HG03558 (cell line): ENCODE results near the gene NHSL1.

Experiments
- ATAC-seq: cut with Tn5 transposase; IDR thresholded peaks from one replicate; pipeline ENCODE4 v1.9.1; 2021; ENCODE audit warnings: moderate number of reproducible peaks; ENCODE audit not compliant: unreplicated experiment; ENCODE audit errors: extremely low read depth

Gene NHSL1

DNA sequence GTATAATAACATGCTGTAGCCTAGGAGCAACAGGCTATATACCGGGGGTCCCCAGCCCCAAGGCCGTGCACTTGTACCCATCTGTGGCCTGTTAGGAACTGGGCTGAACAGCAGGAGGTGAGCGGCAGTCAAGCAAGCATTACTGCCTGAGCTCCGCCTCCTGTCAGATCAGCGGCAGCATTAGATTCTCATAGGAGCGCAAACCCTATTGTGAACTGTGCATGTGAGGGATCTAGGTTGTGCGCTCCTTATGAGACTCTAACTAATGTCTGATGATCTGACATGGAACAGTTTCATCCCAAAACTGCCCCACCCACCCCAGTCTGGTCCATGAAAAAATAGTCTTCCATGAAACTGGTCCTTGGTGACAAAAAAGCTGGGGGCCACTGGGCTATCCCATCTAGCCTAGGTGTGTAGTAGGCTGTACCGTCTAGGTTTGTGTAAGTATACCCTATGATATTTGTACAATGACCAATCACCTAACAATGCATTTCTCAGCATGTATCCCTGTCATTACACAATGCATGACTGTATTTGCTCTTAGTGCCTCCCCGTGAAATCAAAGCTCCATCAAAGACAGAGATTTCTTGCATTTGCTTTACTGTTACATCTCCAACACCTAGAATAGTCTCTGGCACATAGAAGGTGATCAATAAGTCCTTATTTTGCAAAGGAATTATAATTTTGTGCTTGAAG lies 30.8 kb downstream of the NHSL1 start:
- no peak for ATAC-seq

DNA sequence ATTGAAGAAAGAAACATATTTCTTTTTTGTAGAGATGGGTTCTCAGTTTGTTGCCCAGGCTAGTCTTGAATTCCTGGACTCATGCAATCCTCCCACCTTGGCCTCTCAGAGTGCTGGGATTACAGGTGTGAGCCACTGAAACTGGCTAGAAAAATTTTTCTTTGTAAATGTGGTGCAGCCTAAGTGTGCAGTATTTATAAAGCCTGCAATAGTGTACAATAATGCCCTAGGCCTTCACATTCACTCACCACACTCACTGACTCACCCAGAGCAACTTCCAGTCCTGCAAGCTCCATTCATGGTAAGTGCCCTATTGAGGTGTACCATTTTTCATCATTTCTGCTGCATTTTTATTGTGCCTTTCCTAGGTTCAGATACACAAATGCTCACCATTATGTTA lies 31.4 kb downstream of the NHSL1 start:
- no peak for ATAC-seq

DNA sequence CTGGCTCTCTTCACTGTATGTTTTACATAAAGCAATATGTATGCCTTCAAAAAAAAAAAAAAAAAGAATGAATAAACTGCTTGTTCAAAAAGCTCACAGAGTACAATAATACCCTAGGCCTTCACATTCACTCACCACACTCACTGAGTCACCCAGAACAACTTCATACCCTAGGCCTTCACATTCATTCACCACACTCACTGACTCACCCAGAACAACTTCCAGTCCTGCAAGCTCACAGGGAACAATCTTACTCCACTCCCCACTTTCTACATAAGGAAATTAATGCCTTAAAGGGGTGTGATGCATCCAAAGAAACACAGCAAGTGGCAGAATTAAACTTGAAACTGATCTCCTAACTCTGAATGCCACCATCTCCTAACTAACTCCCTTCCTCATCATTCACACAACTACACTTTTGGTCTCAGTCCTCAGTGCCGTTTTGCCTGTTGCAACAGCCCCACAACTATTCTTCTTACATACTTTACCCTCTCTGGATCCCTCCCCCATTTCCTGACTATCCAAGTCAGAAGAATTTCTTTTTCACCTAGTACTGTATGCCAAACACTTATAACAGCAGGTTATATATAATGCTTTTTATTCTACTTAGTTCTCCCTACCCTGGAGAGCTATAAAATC lies 34.2 kb downstream of the NHSL1 start:
- ATAC-seq: no peak

DNA sequence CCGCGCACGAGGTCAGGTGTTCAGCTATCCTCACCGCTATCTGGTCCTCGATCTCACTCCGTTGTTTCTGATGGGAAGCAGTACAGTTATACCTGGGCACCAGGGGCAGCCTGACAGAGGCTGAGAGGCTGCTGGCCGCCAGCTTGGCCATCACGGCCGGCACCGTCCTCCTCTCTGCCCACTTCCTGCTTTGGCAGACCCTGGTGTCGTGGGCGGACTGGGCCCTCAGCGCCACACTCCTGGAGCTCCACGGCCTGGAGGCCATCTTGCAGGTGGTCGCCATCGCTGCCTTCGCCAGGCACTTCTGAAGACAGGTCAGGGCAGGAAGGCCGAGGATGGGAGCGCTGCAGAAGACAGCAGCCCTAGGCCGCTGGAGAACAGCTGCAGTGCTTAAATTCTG lies 35.2 kb downstream of the NHSL1 start:
- no peak for ATAC-seq

DNA sequence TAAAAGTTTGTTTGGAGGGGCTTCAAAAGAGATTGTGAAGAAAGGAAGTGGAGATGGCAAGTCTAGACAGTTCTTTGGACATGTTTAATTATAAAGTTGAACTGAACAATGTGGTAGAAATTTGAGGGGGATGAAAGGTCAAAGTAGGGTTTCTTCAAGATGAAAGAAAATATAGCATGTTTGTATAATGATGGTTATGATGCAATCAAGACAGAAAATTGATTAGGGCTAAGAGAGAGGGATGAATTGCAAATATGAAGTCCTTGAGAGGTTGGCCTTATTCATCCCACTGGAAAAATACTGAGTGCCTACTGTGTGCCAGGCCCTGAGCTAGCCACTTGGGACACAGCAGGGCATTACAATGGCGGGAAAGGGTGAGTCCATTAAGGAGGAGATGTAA lies 37.6 kb downstream of the NHSL1 start:
- ATAC-seq: no peak

DNA sequence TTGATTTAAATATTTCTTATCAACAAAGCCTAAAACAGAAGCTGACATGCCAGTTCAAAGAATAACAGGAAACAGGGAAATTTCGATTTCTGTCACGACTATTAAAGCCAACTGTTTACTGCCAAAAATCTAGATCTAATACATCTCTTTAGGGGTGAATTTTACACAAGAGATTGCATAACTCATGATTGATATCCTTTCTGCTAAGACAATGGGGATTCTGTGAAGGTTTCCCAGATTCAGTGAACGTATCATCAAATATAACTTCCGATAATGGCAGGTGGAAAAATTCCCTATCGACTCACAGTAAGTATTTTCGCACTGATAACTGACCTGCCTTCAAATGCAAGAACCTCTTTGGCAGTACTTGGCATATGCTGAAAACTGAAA lies 42.9 kb downstream of the NHSL1 start:
- ATAC-seq: no peak

DNA sequence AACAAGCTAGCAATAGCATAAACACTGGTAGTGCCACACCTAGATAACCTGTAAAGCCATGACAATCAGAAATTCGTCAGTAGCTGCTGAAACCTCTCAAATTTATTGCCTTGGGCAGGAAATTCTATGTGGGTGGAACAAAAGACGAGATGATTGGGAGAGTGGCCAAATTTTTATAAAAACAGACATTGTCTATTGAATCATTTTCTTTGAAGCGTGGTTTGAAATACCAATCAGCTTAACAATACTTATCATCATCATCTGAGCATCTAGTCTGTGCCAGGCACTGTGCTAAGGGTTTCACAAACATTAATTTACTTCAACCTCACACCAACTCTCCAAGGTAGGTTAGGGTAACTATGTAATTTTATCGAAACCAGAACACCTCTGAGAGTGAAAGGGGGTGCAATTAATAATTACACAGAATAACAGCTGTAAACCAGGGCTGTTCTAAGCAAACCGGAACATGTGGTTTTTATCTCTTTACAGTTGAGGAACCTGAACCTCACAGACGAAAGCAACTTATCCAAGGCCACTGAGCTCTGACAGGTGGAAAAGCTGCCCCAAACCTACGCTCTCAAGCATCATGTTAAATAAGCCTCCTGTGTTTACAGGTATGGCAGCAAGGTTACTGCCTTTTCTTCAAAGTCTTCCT lies 43.4 kb downstream of the NHSL1 start:
- peak; percentile 92 for ATAC-seq

DNA sequence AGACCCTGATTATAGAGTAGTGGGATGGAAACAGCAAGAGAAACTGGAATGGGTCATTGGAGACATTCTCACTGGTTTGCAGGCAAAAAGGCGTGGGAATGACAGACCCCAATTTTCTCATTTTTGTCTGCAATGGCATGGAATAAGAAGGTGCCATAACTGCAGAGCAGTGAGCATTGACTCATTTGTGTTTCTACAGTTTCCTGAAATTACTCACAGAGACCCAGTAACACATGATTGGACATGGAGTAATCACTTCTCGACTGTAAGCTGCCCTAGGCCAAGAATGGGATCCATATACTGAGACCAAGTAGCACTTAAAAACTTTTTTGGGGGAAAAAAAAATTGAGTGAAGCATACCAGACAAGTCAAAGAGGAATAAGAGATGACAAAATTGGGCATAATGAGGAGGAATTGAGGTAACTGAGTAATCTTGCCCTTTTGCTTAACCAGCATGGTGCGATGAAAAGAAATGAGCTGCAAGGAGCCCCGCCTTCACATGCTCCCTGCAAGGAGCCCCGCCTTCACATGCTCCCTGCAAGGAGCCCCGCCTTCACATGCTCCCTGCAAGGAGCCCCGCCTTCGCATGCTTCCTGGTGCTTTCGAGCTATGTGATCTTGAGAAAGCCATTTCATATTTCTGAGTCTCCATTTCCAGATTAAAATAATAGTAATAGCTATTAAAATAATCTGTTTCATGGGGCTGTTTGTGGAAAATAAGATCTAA lies 44.1 kb downstream of the NHSL1 start:
- ATAC-seq: no peak

DNA sequence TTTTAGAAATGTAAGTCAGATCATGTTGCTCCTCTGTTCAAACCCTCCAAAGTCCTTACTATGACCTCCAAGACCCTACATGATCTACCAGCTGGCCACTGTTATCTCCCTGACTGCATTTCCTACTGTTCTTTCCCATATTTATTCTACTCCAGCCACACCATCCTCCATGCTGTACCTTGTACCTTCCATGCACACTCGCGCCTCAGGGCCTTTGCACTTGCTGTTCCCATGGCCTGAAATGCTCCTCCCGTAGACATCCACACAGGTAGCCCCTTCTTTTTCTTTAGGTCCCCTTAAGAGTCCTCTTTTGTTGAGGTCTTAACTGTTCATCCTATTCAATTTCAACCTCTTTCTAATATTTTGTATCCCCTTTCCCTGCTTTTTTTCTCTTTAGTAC lies 48.3 kb downstream of the NHSL1 start:
- no peak for ATAC-seq

DNA sequence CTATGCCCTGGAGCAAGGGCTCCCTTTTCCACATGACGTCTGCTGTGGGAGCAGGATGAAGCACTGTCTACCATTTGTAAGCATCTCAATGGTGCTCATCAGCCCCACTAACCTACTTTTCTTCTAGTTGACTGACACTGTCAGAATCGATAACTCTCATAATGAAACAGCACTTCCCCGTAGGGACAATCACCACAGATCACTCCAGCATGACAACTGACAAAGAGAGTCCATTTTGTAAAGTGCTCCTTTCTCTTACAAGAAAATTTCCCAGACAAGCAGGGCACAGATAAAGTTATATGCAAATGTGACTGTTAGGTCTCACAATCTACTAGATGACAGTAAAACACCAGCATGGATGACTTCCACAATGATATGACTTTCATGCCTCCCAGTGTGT lies 48.8 kb downstream of the NHSL1 start:
- ATAC-seq: no peak

DNA sequence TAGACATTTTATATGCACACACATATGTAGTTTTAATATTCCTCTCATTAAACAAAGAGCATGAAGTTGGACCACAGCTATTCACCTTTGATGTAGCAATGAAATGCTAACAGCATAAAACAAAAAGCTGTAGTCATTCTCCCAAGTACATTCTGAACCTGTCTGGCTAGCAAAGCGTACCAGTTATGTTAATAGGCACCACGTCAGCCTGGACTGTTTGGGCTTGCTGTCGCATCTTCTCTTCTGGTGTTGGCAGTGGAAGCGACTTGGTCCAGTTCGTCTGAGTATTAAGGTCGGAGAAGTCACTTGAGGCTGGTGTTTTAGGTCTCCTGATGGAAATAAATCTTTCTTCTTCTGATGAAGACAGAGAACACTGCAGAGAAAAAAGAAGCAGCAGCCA lies 52.5 kb downstream of the NHSL1 start:
- ATAC-seq: no peak

DNA sequence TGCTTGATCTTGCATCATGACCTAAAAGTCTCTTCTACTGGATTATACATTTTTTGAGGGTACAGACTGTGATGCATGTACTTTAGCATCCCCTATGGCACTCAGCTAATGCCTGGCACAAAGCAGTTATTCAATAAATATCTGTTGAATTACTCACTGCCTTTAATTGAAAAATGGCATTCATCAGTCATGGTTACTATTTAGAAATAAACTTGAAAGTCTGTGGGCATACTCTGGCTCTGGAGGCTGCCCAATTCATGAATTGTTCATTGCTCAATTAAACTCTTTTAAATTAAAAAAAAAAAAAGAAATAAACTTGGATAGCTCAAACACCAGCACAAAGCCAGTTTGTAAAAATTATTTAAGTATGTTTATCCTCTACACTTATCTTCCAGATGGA lies 55.3 kb downstream of the NHSL1 start:
- ATAC-seq: no peak

DNA sequence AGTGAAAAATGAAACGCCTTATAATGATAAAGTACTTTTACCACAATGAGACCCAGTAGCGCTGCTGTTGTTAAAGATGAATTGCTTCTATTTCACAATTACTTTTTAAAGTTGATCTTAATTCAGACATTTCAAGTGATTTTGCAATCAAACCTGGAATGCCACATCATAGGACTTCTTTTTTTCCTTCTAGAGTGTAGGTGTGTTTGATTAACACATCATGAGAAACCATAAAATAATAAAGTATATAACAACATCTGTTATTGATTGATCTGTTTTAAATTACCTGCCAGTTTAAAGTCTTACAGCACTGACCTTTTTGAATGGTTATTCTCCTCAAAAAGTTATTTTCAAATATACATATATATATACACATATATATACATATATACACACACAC lies 56.6 kb downstream of the NHSL1 start:
- ATAC-seq: no peak

DNA sequence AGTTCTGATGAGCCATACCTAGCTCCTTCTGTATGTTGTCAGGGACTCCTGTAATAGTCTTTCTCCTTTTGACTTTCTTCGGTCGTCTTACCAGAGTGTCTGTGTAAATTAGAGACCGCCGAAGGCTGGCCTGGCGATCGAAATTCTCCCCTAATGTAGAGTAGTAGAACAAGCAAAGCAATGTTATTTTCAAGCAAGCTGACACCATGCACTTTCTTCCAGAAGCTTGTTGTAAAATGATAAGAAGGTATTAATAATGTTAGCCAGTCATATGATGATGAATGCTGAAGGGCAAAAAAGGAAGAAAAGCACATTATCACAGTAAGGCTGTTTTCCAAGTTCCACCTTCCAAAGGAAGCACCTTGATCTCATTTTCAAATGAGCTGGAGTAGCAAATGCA lies 57.3 kb downstream of the NHSL1 start:
- ATAC-seq: no peak

DNA sequence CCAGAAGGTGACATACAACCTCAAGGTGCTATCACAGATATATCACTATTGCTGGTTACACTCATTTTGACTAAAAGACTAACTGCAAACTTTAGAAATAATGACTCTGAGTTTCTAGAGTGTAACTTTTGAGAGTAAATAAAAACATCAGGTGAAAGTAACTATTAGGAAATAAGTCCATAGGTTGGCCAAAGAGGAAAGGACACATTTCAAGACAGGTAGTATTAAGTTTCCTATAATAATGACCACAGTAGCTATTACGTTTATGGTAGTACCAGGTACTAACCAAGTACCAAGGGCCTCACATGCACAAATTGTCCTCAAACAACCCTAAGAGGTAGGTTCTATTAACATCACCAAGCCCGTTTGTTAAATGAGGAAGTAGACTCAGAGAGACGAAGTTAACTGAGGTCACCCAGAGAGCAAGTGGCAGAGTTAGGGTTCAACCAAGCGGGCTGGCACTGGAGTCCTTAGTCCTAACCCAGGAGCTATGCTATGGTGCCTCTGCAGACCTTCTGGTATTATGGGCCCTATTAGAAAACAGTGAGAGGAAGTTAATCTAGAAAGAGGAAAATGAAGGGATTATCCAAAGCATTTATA lies 58.4 kb downstream of the NHSL1 start:
- no peak for ATAC-seq

DNA sequence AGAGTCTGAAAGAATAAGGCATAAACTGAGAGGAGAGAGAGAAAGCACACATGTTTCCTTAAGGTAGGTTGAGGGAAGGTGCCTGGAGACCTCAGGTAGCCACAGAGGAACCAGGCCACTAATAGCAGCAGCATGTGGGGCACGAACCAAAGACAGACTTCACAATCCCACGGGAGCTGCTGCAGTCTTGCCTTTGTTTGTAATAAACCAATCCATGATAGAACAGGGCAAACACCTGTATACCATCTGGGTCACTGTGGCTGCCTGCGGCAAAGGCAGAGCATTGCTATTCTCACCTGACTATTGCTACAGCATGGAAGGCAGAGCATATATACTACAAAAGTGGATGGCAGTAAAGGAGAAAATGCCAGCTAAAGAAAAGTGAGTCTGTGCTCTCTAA lies 59.0 kb downstream of the NHSL1 start:
- no peak for ATAC-seq

DNA sequence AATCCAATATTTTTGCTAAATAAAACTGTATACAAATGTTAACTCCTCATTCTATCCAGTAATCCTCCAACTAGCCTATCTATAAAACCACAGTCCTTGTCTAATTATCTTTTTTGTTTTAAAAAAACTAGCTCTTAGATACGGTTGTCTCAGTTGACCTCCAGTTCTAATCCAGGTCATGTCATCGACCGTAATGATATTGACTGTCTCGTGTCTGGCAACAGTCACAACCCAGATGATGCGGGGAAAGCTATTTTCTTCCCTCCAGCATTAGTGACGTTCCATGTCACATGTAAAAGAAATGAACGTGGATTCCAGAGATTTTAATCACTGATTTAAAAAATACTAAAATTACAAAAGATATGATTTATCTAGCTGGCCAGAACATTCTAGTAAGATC lies 59.7 kb downstream of the NHSL1 start:
- no peak for ATAC-seq

DNA sequence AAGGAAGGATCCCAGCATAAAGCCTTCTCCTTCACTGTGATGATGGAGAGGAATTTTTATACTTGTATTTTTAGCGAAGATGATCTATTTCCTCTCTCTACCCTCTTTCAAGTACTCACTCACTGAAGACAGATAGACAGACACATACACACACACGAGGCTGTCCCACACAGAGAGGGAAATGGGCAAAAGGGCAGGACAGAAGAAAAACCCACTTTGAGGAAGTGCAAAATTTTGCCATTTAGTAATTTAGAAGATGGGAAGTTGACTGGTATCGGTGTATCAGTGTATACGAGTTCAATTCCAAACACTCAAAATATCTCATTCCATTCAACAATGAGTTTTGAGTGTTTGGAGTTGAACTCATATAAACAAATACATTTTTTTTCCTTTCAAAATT lies 64.4 kb downstream of the NHSL1 start:
- no peak for ATAC-seq

DNA sequence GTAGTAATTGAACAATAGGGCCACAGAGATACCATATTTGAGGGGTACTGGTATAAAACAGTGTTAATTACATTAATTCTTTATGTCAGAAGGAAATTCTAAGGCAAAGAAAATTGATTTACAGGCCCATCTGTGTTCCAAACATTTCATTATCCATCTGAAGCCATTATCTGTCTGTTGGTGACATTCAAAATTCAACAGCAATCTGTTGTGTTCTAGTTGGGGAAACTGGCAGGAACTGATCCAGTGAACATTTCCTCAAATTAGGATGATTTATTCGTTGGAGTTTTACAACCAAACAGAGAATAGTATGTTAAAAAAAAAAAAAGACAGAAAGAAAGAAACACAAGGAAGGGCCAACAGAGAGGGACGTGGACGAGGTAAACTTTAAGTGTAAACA lies 65.2 kb downstream of the NHSL1 start:
- ATAC-seq: no peak

DNA sequence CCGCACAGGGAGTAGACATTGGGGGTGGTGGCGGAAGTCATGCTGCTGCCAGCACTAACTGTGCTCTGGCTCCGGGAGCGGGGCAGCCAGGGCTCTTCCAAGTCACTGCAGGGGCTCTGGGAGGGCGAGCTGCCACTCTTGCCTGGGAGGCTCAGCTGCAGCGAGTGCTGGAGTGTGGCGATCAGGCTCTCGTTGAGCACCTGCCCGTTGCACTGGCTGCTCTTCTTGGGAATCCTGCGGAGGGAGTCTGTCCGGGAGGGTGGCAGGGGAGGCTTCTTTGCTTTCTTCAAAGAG lies 67.3 kb downstream of the NHSL1 start:
- ATAC-seq: no peak
